Measurements from ENCODE around the gene TTC13.
A peak's percentile ranks its signal among the peaks of the same experiment; 100 is the strongest.

TTC13 gene

GRCh38 chr1:230905733-230906132 lies 72.9 kb downstream of the TTC13 start:
- peak; percentile 61 for DNase-seq (ENCODE audit: low spot score)

DNA sequence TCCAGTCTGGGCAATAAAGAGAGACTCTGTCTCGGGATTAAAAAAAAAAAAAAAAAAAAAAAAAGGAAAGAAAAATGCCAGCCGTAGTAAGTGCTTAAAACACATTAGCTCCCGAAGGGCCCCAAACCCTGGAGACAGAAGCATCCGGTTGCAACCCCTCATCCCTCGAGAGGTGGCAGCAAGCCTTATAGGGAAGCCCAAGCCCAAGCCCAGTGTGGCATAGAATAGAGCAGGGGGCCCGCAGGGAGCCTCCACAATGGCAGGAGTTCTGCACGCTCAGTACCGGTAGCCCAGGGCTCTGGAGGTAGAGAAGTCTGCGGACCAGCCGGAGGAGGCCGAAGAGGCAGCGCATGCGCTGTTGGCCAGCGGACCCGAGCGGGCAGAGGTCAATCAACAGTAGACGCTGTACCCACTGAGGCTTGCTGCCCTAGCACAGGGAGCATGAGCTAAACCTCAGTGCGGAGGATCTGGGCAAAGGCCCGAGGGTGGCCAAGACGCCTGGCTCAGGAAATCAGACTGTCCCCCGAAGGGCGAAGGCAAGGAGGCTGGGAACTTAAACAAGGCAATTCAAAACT lies 76.2 kb downstream of the TTC13 start:
- DNase-seq (ENCODE audit: low spot score): no peak

GRCh38 chr1:230901671-230902070 lies 77.0 kb downstream of the TTC13 start:
- DNase-seq (ENCODE audit: low spot score): no peak

GRCh38 chr1:230900984-230901383 lies 77.7 kb downstream of the TTC13 start:
- no peak for DNase-seq (ENCODE audit: low spot score)

DNA sequence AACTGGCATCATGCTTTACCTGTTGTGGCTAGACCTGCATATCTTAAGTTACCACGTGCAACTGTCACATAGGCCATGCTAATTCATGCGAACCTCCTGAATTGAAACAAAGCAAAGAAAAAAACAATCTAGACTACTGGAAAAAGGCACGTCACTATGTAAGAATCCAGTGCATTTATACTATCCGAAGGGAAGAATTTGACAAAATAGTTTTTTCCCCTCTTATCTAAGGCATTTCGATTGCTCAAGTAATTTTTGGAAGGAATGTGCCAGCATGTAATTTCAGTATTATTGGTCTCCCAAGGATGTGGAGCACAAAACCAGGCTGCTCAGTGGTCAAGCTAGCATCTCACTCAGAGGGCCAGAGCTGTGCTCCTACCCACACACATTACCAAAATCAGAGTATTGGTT lies 78.8 kb downstream of the TTC13 start:
- peak; percentile 84 for DNase-seq (ENCODE audit: low spot score)

- no peak for DNase-seq (ENCODE audit: low spot score)
These were observed 79.9 kb downstream of the TTC13 start for GRCh38 chr1:230898748-230899147.

DNA sequence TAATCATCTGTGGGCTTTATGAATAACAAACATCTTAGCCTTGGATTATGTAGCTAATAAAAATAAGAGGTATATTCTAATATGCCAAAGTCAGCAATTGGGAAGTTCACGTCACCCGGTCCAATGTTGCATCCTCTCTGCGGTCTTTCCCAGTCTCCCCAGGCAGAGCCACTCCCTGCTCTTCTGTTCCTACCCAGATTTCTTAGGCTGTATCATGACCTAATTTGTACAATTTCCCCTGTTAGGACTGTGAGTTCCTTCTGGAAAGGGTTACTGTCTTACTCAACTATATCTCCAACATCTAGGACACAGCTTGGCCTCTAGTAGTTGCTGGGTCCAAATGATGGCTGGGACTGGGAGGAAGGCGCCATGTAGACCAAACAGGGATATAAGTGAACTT lies 80.5 kb downstream of the TTC13 start:
- DNase-seq (ENCODE audit: low spot score): no peak

DNA sequence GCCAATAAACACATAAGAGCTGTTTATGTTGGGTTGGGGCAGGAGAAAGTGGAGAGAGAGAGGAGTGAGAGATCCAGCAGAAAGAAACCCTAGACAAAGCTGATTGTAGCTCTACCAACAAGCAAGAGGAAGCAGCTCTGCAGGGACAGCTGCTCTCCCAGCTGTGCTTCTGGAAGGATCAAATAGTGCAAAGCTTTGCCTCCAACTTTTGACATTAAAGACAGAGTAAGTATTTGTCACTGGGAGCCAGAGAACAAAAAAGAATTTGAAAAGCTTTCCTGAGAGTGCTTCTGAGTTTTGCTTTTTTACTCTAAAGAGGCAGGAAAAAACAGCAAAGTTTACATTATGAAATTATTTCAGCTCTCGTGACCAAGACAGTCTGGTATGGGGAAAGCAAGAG lies 81.9 kb downstream of the TTC13 start:
- DNase-seq (ENCODE audit: low spot score): no peak

GRCh38 chr1:230895452-230895851 lies 83.2 kb downstream of the TTC13 start:
- no peak for DNase-seq (ENCODE audit: low spot score)

DNA sequence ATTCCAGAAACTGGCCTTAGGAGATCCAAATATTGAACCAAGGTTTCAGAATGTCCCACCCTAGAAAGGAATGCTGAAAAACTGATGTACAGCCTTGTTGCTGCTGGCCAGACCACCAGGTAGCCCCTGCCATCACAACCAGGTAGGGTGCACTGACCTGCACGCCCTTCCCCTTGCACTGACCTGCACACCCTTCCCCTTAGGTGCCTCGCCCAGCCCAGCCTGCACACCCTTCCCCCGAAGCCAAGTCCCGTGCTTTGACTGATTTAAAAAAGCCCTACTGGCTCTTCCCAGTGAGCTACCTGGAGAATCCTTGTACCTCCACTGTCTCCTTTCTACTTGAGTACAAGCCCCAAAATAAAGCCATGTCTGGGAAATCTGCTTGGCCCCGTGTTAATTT lies 84.0 kb downstream of the TTC13 start:
- no peak for DNase-seq (ENCODE audit: low spot score)

GRCh38 chr1:230894032-230894431 lies 84.6 kb downstream of the TTC13 start:
- DNase-seq (ENCODE audit: low spot score): no peak

- no peak for DNase-seq (ENCODE audit: low spot score)
These were observed 86.6 kb downstream of the TTC13 start for GRCh38 chr1:230892018-230892491.

- peak; percentile 46 for DNase-seq (ENCODE audit: low spot score)
These were observed 87.2 kb downstream of the TTC13 start for GRCh38 chr1:230891413-230891812.

DNA sequence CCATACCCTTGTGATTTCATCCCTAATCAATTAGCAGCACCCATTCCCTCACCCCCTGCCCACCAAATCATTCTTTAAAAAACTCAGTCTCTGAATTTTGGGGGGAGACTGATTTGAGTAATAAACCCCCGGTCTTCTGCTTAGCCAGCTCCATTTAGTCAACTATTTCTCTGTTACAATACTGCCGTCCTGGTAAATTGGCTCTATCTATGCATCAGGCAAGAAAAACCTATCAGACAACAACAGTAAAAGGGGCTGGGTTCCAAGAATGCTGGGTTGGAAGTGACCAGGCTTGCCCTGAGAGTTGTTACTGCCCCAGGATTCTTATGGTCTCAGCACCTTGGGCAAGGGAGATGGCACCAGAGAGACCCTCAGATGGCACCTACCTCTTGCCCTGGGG lies 94.0 kb downstream of the TTC13 start:
- no peak for DNase-seq (ENCODE audit: low spot score)

- DNase-seq (ENCODE audit: low spot score): peak; percentile 55
These were observed 94.7 kb downstream of the TTC13 start for GRCh38 chr1:230883967-230884366.

GRCh38 chr1:230879778-230880177 lies 98.9 kb downstream of the TTC13 start:
- DNase-seq (ENCODE audit: low spot score): no peak

DNA sequence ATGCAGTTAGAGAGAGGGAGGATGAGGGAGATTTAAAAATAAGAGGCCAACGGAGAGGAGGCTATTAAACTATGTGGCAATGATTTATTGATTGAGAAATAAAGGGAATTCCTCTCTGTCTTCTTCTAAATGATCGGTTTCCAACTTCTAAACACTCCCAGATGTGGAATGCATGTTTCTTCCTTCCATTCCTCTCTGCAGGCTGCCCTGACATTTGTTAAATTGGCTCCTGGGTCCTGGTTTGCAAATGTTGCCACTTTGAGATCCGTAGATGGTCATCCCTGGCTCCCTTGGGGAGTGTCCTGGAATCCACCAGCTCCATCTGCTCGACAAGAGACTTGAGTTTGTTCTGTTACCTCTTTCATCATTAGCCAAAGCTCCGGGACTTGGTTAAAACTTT lies 100.1 kb downstream of the TTC13 start:
- peak; percentile 89 for DNase-seq (ENCODE audit: low spot score)

GRCh38 chr1:230877924-230878590 lies 100.6 kb downstream of the TTC13 start:
- no peak for DNase-seq (ENCODE audit: low spot score)

GRCh38 chr1:230877146-230877923 lies 101.3 kb downstream of the TTC13 start:
- DNase-seq (ENCODE audit: low spot score): peak; percentile 90

GRCh38 chr1:230876660-230877059 lies 102.0 kb downstream of the TTC13 start:
- no peak for DNase-seq (ENCODE audit: low spot score)

GRCh38 chr1:230875370-230875769 lies 103.3 kb downstream of the TTC13 start:
- DNase-seq (ENCODE audit: low spot score): no peak

DNA sequence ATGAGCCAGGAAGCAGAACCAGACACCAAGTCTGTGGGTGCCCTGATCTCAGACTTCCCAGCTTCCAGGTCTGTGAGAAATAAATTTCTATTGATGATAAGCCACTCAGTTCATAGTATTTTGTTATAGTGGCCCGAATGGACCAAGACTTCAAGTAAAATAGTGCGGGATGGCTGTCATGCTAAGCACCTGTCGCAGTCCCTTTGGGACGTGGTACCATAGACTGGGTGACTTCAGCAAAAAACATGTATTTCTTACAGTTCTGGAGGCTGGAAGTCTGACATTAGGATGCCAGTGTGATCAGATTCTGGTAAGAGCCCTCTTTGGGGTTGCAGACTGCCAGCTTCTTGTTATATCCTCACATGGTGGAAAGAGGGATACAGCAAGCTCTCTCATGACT lies 107.7 kb downstream of the TTC13 start:
- no peak for DNase-seq (ENCODE audit: low spot score)

DNA sequence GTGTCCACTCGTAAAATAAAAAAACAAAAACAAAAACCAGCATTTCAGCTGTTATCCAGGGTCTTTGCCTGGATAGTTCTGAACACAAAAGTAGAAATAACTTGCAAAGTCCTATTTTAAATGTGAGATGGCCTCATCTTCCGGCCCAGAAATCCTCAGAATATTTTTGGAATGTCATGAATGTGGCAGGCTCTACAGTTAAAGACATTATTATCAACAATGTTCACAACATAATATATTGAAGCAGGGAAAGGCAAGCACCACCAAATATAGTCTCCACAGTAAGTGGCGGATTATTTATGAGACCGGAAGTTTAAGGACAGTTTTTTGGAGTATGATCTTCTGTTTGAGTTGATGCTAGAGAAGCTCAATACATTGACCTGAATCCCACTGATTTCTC lies 109.2 kb downstream of the TTC13 start:
- DNase-seq (ENCODE audit: low spot score): peak; percentile 57

All from GM03348 (cell line).